ENCODE results near the gene CACNA2D4.
A peak's percentile ranks its signal among the peaks of the same experiment; 100 is the strongest.

The CACNA2D4 gene

GRCh38 chr12:1869145-1869544 lies 49.3 kb downstream of the CACNA2D4 start:
- no peak for DNase-seq

GRCh38 chr12:1865284-1865866 lies 53.1 kb downstream of the CACNA2D4 start:
- peak; percentile 22 for DNase-seq

- peak; percentile 52 for DNase-seq
Observed at GRCh38 chr12:1864867-1865266, 53.6 kb downstream of the CACNA2D4 start.

GRCh38 chr12:1864456-1864855 lies 54.0 kb downstream of the CACNA2D4 start:
- peak; percentile 55 for DNase-seq

- DNase-seq: peak; percentile 17
Observed at GRCh38 chr12:1863823-1864222, 54.6 kb downstream of the CACNA2D4 start.

GRCh38 chr12:1862973-1863372 lies 55.5 kb downstream of the CACNA2D4 start:
- no peak for DNase-seq

- no peak for DNase-seq
Observed at GRCh38 chr12:1859643-1860042, 58.8 kb downstream of the CACNA2D4 start.

GRCh38 chr12:1858456-1858855 lies 60.0 kb downstream of the CACNA2D4 start:
- peak; percentile 36 for DNase-seq

- DNase-seq: peak; percentile 10
Observed at GRCh38 chr12:1857821-1858220, 60.6 kb downstream of the CACNA2D4 start.

GRCh38 chr12:1857086-1857485 lies 61.4 kb downstream of the CACNA2D4 start:
- no peak for DNase-seq

- peak; percentile 37 for DNase-seq
Observed at GRCh38 chr12:1855241-1855640, 63.2 kb downstream of the CACNA2D4 start.

- peak; percentile 24 for DNase-seq
Observed at GRCh38 chr12:1853716-1854115, 64.7 kb downstream of the CACNA2D4 start.

GRCh38 chr12:1852076-1852475 lies 66.4 kb downstream of the CACNA2D4 start:
- DNase-seq: peak; percentile 12

GRCh38 chr12:1851151-1851701 lies 67.2 kb downstream of the CACNA2D4 start:
- DNase-seq: no peak

- DNase-seq: peak; percentile 33
Observed at GRCh38 chr12:1848745-1849144, 69.7 kb downstream of the CACNA2D4 start.

GRCh38 chr12:1848146-1848545 lies 70.3 kb downstream of the CACNA2D4 start:
- peak; percentile 28 for DNase-seq

GRCh38 chr12:1847411-1847810 lies 71.0 kb downstream of the CACNA2D4 start:
- DNase-seq: peak; percentile 41

GRCh38 chr12:1846421-1847405 lies 71.7 kb downstream of the CACNA2D4 start:
- DNase-seq: peak; percentile 53

GRCh38 chr12:1845886-1846285 lies 72.6 kb downstream of the CACNA2D4 start:
- peak; percentile 53 for DNase-seq

GRCh38 chr12:1845427-1845826 lies 73.0 kb downstream of the CACNA2D4 start:
- peak; percentile 16 for DNase-seq

GRCh38 chr12:1844661-1845409 lies 73.6 kb downstream of the CACNA2D4 start:
- DNase-seq: peak; percentile 13

- DNase-seq: peak; percentile 16
Observed at GRCh38 chr12:1844223-1844622, 74.2 kb downstream of the CACNA2D4 start.

GRCh38 chr12:1843641-1844005 lies 74.8 kb downstream of the CACNA2D4 start:
- no peak for DNase-seq

Data from activated effector memory CD4-positive, alpha-beta T cell treated with anti-CD3 and anti-CD28 coated beads, Interleukin-2, amount 50 U/mL, for 16 hours (primary cell).